ENCODE results near the gene MEDAG.

- no peak for TF ChIP-seq CTCF (conservative IDR thresholded peaks at IDR 0.05; ENCODE audit: low read depth, low read length)
- TF ChIP-seq EZH2 (IDR thresholded peaks at IDR 0.05; ENCODE audit: borderline replicate concordance, low read depth, low read length, poor library complexity, severe bottlenecking): no peak
Measured at GRCh38 chr13:30870916-30871587, 35.0 kb upstream of the MEDAG start.

Data from A673 (cell line).